Measurements from ENCODE around the gene CAB39.

GRCh38 chr2:230694241-230694640, 18.4 kb upstream of the CAB39 start:
- TF ChIP-seq CTCF (IDR thresholded peaks at IDR 0.05) (no peak), EZH2 (IDR thresholded peaks at IDR 0.05) (no peak), EZH2phosphoT487 (IDR thresholded peaks at IDR 0.05) (no peak)

Measured in neural progenitor cell (in vitro differentiated cells).